Astrocyte (in vitro differentiated cells and primary cell): ENCODE data around the gene MET.

ENCODE experiments used
- EZH2 ChIP-seq: IDR thresholded peaks from 2 replicates; pipeline ENCODE4 v1.6.1; 2012; ENCODE audit warnings: mild to moderate bottlenecking, low read length, inconsistent platforms; ENCODE audit not compliant: insufficient read depth
- TF ChIP-seq, protein P1 (sequence below): IDR thresholded peaks from 2 replicates; pipeline ENCODE4 v1.5.1; 2011; ENCODE audit warnings: low read depth, mild to moderate bottlenecking, inconsistent platforms, low read length, moderate library complexity; ENCODE audit not compliant: insufficient read depth

DNA sequence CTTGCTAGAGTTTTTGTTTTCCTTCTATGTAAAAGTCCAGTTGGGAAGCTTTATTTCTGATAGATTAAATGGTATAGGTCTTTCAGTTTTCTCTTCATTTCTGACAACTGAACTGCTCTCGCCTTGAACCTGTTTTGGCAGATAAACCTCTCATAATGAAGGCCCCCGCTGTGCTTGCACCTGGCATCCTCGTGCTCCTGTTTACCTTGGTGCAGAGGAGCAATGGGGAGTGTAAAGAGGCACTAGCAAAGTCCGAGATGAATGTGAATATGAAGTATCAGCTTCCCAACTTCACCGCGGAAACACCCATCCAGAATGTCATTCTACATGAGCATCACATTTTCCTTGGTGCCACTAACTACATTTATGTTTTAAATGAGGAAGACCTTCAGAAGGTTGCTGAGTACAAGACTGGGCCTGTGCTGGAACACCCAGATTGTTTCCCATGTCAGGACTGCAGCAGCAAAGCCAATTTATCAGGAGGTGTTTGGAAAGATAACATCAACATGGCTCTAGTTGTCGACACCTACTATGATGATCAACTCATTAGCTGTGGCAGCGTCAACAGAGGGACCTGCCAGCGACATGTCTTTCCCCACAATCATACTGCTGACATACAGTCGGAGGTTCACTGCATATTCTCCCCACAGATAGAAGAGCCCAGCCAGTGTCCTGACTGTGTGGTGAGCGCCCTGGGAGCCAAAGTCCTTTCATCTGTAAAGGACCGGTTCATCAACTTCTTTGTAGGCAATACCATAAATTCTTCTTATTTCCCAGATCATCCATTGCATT lies 27.1 kb downstream of the MET start:
- TF ChIP-seq, protein P1, sequence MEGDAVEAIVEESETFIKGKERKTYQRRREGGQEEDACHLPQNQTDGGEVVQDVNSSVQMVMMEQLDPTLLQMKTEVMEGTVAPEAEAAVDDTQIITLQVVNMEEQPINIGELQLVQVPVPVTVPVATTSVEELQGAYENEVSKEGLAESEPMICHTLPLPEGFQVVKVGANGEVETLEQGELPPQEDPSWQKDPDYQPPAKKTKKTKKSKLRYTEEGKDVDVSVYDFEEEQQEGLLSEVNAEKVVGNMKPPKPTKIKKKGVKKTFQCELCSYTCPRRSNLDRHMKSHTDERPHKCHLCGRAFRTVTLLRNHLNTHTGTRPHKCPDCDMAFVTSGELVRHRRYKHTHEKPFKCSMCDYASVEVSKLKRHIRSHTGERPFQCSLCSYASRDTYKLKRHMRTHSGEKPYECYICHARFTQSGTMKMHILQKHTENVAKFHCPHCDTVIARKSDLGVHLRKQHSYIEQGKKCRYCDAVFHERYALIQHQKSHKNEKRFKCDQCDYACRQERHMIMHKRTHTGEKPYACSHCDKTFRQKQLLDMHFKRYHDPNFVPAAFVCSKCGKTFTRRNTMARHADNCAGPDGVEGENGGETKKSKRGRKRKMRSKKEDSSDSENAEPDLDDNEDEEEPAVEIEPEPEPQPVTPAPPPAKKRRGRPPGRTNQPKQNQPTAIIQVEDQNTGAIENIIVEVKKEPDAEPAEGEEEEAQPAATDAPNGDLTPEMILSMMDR, result no peak
- TF ChIP-seq EZH2, result no peak
